Hepatocyte (in vitro differentiated cells): Measurements from ENCODE around the gene ANXA1.

ENCODE experiments used
- EZH2 ChIP-seq: fragments of 200-600 bp; sonication (generic); IDR thresholded peaks from 2 replicates; pipeline ENCODE4 v1.6.1; 2016; ENCODE audit warnings: antibody characterized with exemption, mild to moderate bottlenecking, borderline replicate concordance
- EZH2phosphoT487 ChIP-seq: fragments of 200-600 bp; sonication (generic); IDR thresholded peaks from one replicate; pipeline ENCODE4 v1.6.1; 2018; ENCODE audit warnings: antibody characterized with exemption, mild to moderate bottlenecking, low read depth, moderate library complexity; ENCODE audit not compliant: unreplicated experiment, severe bottlenecking
- TF ChIP-seq, protein P1 (sequence below): fragments of 200-600 bp; sonication (generic); IDR thresholded peaks from 2 replicates; pipeline ENCODE4 v1.5.1; 2016; ENCODE audit warnings: antibody characterized with exemption, mild to moderate bottlenecking; ENCODE audit not compliant: poor library complexity

DNA sequence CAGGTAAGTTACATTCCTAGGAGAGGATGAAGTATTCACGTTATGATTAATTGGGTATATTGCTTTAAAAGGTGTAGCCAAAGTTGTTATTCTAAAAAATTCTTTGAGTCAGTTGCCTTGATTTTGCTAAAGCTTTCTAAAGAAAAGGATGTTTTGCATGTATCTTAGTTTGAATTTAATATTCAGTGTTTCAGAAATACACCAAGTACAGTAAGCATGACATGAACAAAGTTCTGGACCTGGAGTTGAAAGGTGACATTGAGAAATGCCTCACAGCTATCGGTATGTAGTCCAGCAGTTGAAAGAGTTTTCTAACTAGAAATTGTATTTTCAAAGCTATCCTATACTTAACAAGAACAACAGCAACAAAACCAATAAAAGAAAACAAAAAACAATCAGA lies 14.2 kb downstream of the ANXA1 start:
- TF ChIP-seq, protein P1, sequence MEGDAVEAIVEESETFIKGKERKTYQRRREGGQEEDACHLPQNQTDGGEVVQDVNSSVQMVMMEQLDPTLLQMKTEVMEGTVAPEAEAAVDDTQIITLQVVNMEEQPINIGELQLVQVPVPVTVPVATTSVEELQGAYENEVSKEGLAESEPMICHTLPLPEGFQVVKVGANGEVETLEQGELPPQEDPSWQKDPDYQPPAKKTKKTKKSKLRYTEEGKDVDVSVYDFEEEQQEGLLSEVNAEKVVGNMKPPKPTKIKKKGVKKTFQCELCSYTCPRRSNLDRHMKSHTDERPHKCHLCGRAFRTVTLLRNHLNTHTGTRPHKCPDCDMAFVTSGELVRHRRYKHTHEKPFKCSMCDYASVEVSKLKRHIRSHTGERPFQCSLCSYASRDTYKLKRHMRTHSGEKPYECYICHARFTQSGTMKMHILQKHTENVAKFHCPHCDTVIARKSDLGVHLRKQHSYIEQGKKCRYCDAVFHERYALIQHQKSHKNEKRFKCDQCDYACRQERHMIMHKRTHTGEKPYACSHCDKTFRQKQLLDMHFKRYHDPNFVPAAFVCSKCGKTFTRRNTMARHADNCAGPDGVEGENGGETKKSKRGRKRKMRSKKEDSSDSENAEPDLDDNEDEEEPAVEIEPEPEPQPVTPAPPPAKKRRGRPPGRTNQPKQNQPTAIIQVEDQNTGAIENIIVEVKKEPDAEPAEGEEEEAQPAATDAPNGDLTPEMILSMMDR, result no peak
- no peak for TF ChIP-seq EZH2
- no peak for TF ChIP-seq EZH2phosphoT487
